ENCODE measurements around the gene LMX1B. TPM values are rescaled to one million over a fixed set of nuclear protein-coding genes. Genes with fewer than 3 reads are reported as not detected.

The LMX1B gene
- total RNA-seq, 1 experiment from 2014 or later: 2.6 TPM

- TF ChIP-seq REST (IDR thresholded peaks at IDR 0.05; ENCODE audit: insufficient read depth in 1 of 2, low read depth in 2 of 2, low read length in 1 of 2) (no peak), SIN3A (IDR thresholded peaks at IDR 0.05; ENCODE audit: borderline replicate concordance, insufficient read depth, low read depth, low read length) (no peak), TCF7L2 (IDR thresholded peaks at IDR 0.05; ENCODE audit: low read depth, low read length) (no peak), CTCF (IDR thresholded peaks at IDR 0.05) (no peak), POLR2AphosphoS5 (IDR thresholded peaks at IDR 0.05; ENCODE audit: low read depth, low read length) (no peak)
- Histone ChIP-seq H3K4me3 (ENCODE audit: low read depth in 2 of 2, low read length in 2 of 2) (no peak overlapping the region), H3K9me3 (ENCODE audit: control insufficient read depth, insufficient read depth, low read depth, low read length) (no peaks in the 10 kb centered on the region), H3K4me1 (ENCODE audit: control insufficient read depth, insufficient read depth, low read length) (no peaks in the 10 kb centered on the region), H3K27ac (ENCODE audit: low read length) (no peak overlapping the region), H3K36me3 (ENCODE audit: control insufficient read depth, insufficient read depth, low read length) (no peaks in the 10 kb centered on the region), H3K27me3 (ENCODE audit: control insufficient read depth, insufficient read depth, low read length) (no peaks in the 10 kb centered on the region)
- no peak for DNase-seq (ENCODE audit: low read depth, low spot score)
- POLR2A ChIA-PET: no interaction called here
- no peak for ATAC-seq
- in situ Hi-C loops (cut with HindIII; ENCODE audit: low pct_unique_long_range_greater_than_20kb, low sequenced_read_pairs): no loop called here
- no TSS peak for BruUV-seq (replicated peaks)
- intact Hi-C loops (cut with micrococcal nuclease; ENCODE audit: unreplicated experiment): no loop called here
- CTCF ChIA-PET: no interaction called here
Measured at GRCh38 chr9:126588491-126589168, 25.1 kb upstream of the LMX1B start.

- TF ChIP-seq POLR2AphosphoS5 (IDR thresholded peaks at IDR 0.05; ENCODE audit: low read depth, low read length) (no peak), TCF7L2 (IDR thresholded peaks at IDR 0.05; ENCODE audit: low read depth, low read length) (no peak), CTCF (IDR thresholded peaks at IDR 0.05) (no peak), REST (IDR thresholded peaks at IDR 0.05; ENCODE audit: insufficient read depth in 1 of 2, low read depth in 2 of 2, low read length in 1 of 2) (no peak), SIN3A (IDR thresholded peaks at IDR 0.05; ENCODE audit: borderline replicate concordance, insufficient read depth, low read depth, low read length) (no peak)
- DNase-seq (ENCODE audit: low read depth, low spot score): no peak
- ATAC-seq: no peak
- intact Hi-C loops (cut with micrococcal nuclease; ENCODE audit: unreplicated experiment) (no loop called here), in situ Hi-C loops (cut with HindIII; ENCODE audit: low pct_unique_long_range_greater_than_20kb, low sequenced_read_pairs) (no loop called here)
- no peak overlapping the region for H3K4me3 ChIP-seq (ENCODE audit: low read depth in 2 of 2, low read length in 2 of 2)
- BruUV-seq (replicated peaks): no TSS peak
- no peaks in the 10 kb centered on the region for H3K27me3 ChIP-seq (ENCODE audit: control insufficient read depth, insufficient read depth, low read length)
- H3K9me3 ChIP-seq (ENCODE audit: control insufficient read depth, insufficient read depth, low read depth, low read length): no peaks in the 10 kb centered on the region
- H3K4me1 ChIP-seq (ENCODE audit: control insufficient read depth, insufficient read depth, low read length): no peaks in the 10 kb centered on the region
- no peaks in the 10 kb centered on the region for H3K36me3 ChIP-seq (ENCODE audit: control insufficient read depth, insufficient read depth, low read length)
- CTCF ChIA-PET: no interaction called here
- no peak overlapping the region for H3K27ac ChIP-seq (ENCODE audit: low read length)
- POLR2A ChIA-PET: no interaction called here
Measured at GRCh38 chr9:126589349-126589748, 24.4 kb upstream of the LMX1B start.
